Endothelial cell of umbilical vein (primary cell): Measurements from ENCODE around the gene DMWD. TPM values are rescaled to one million over a fixed set of nuclear protein-coding genes. Genes with fewer than 3 reads are reported as not detected.

Experiments
- BruUV-seq: library from RNA; stranded (reverse); fragments of 400-500 nt; replicated peaks from 2 replicates; lab custom pipeline; 2021; lab: Mats Ljungman, UMichigan
- CTCF ChIA-PET: fragments of 300-600, 350-600 bp; sonication (Branson Sonifier 250); formaldehyde crosslinking; loops from one replicate; lab custom pipeline; 2021; ENCODE audit warnings: antibody characterized with exemption, inconsistent platforms; lab: Charles Lee
- POLR2A ChIA-PET: fragments of 300-600, 350-600 bp; sonication (Branson Sonifier 250); formaldehyde crosslinking; loops from one replicate; lab custom pipeline; 2021; ENCODE audit warnings: antibody characterized with exemption, inconsistent platforms; lab: Charles Lee
- DNase-seq: peaks from one replicate; pipeline ENCODE4 v3.0.0-alpha.2; 2011; ENCODE audit warnings: low read depth, low spot score
- FAIRE-seq: peaks from 2 replicates; lab custom pipeline; 2011; peaks lifted over from hg19 to GRCh38; lab: Jason Lieb, UNC
- H2AFZ ChIP-seq: 2 replicates; pipeline ENCODE4 v1.6.0; 2012; ENCODE audit warnings: low read depth, low read length, control low read depth, inconsistent platforms
- H3K27ac ChIP-seq: 2 replicates; pipeline ENCODE4 v1.5.1; 2011; ENCODE audit warnings: low read depth, mild to moderate bottlenecking, control low read depth, low read length, moderate library complexity; ENCODE audit not compliant: insufficient read depth
- H3K27me3 ChIP-seq, 2 experiments: 2 replicates each; pipeline versions ENCODE4 v1.6.0 to v1.6.1; 2011; ENCODE audit warnings: low read length in 2 of 2, mixed read lengths in 1 of 2; ENCODE audit not compliant: control insufficient read depth in 2 of 2, insufficient read depth in 2 of 2
- H3K36me3 ChIP-seq, 2 experiments: 2 replicates in 1 of 2; 3 replicates in 1 of 2; pipeline ENCODE4 v1.5.1; 2011; ENCODE audit warnings: low read length in 2 of 2, mild to moderate bottlenecking in 1 of 2, moderate library complexity in 1 of 2; ENCODE audit not compliant: control insufficient read depth in 2 of 2, insufficient read depth in 2 of 2; ENCODE audit errors: extremely low read depth in 1 of 2
- H3K4me1 ChIP-seq: 3 replicates; pipeline ENCODE4 v1.5.1; 2011; ENCODE audit warnings: mild to moderate bottlenecking, low read length; ENCODE audit not compliant: control insufficient read depth, insufficient read depth; ENCODE audit errors: extremely low read depth
- H3K4me2 ChIP-seq: 2 replicates; pipeline ENCODE4 v1.6.1; 2011; ENCODE audit warnings: low read length, control low read depth, mixed read lengths; ENCODE audit not compliant: insufficient read depth
- H3K4me3 ChIP-seq, 3 experiments: fragments of 200-600 bp in 1 of 3; sonication (generic), shearing (Covaris generic) in 1 of 3; replicated peaks in 1 of 3; 2 replicates each; pipeline ENCODE4 v1.5.1; 2011 to 2016; ENCODE audit warnings: control low read depth in 3 of 3, low read length in 3 of 3, mild to moderate bottlenecking in 2 of 3, inconsistent platforms in 1 of 3, low read depth in 1 of 3, moderate library complexity in 1 of 3; ENCODE audit not compliant: insufficient read depth in 1 of 3
- H3K79me2 ChIP-seq: 2 replicates; pipeline ENCODE4 v1.6.0; 2012; ENCODE audit warnings: low read length, inconsistent platforms; ENCODE audit not compliant: control insufficient read depth, insufficient read depth
- H3K9ac ChIP-seq: replicated peaks from 2 replicates; pipeline ENCODE3; 2011; ENCODE audit warnings: low read length, control low read depth; ENCODE audit not compliant: insufficient read depth; ENCODE audit errors: extremely low read depth
- H3K9me1 ChIP-seq: replicated peaks from 3 replicates; pipeline ENCODE4 v1.6.0; 2011; ENCODE audit warnings: mild to moderate bottlenecking, low read length; ENCODE audit not compliant: control insufficient read depth, insufficient read depth; ENCODE audit errors: extremely low read depth
- H3K9me3 ChIP-seq: replicated peaks from 2 replicates; pipeline ENCODE4 v1.5.1; 2012; ENCODE audit warnings: low read length, inconsistent platforms; ENCODE audit not compliant: control insufficient read depth, insufficient read depth
- H4K20me1 ChIP-seq: replicated peaks from 2 replicates; pipeline ENCODE3; 2011; ENCODE audit warnings: mild to moderate bottlenecking, low read length; ENCODE audit not compliant: control insufficient read depth, insufficient read depth; ENCODE audit errors: extremely low read depth
- EZH2 ChIP-seq: IDR thresholded peaks from 2 replicates; pipeline ENCODE4 v1.6.1; 2012; ENCODE audit warnings: borderline replicate concordance, low read depth, mild to moderate bottlenecking, moderate library complexity, low read length, inconsistent platforms; ENCODE audit not compliant: severe bottlenecking
- FOS ChIP-seq: IDR thresholded peaks from 2 replicates; pipeline ENCODE4 v1.6.1; 2011; ENCODE audit warnings: mild to moderate bottlenecking, low read length, moderate library complexity, borderline replicate concordance; ENCODE audit not compliant: insufficient read depth
- GATA2 ChIP-seq: IDR thresholded peaks from 2 replicates; pipeline ENCODE4 v1.7.0; 2011; ENCODE audit warnings: low read depth, mild to moderate bottlenecking, moderate library complexity, mixed read lengths, low read length; ENCODE audit not compliant: insufficient read length, insufficient read depth
- JUN ChIP-seq: IDR thresholded peaks from 2 replicates; pipeline ENCODE4 v1.6.1; 2011; ENCODE audit warnings: borderline replicate concordance, low read depth; ENCODE audit not compliant: insufficient read length, insufficient read depth
- MYC ChIP-seq: IDR thresholded peaks from one replicate; pipeline ENCODE4 v1.6.1; 2011; ENCODE audit warnings: mild to moderate bottlenecking, low read depth, low read length
- POLR2A ChIP-seq: IDR thresholded peaks from 2 replicates; pipeline ENCODE4 v1.6.1; 2012; ENCODE audit warnings: low read depth, mild to moderate bottlenecking, control low read depth, low read length
- POLR2AphosphoS5 ChIP-seq: IDR thresholded peaks from 2 replicates; pipeline ENCODE4 v1.6.1; 2012; ENCODE audit warnings: low read depth, mild to moderate bottlenecking, control low read depth, low read length, moderate library complexity; ENCODE audit not compliant: insufficient read depth
- dilution Hi-C: fragments of 300-500 bp; cut with MboI; formaldehyde crosslinking; loops from one replicate; pipeline ENCODE4 v1.15.0; 2019; ENCODE audit warnings: low sequenced_read_pairs; ENCODE audit not compliant: extremely low pct_ligation_motif_present
- intact Hi-C: fragments of 100-400 bp; cut with micrococcal nuclease; formaldehyde crosslinking; loops from one replicate; pipeline ENCODE4 v1.10.0; 2022
- polyA plus RNA-seq, 4 experiments: library from polyadenylated mRNA; depleted of rRNA in 3 of 4; stranded (reverse) in 3 of 4; unstranded in 1 of 4; fragments of >200 nt; gene quantifications; 2 replicates each; pipeline versions ENCODE4 v1.2.1 to v1.2.3, GENCODE V29; 2011 to 2012; ENCODE audit warnings: missing spikeins in 1 of 4
- total RNA-seq: library from RNA; stranded (reverse); gene quantifications from 2 replicates; pipeline ENCODE4 v1.2.3, GENCODE V29; 2021
- TF ChIP-seq, protein P1 (sequence below), 2 donors: IDR thresholded peaks; 1 replicate in 1 of 2; 2 replicates in 1 of 2; pipeline ENCODE4 v1.5.1; 2011; ENCODE audit warnings: low read length in 2 of 2, mild to moderate bottlenecking in 2 of 2, moderate library complexity in 2 of 2, control low read depth in 1 of 2, inconsistent platforms in 1 of 2, low read depth in 1 of 2; ENCODE audit not compliant: insufficient read depth in 1 of 2; ENCODE audit errors: extremely low read depth in 1 of 2
- TF ChIP-seq, protein P2 (sequence below): IDR thresholded peaks from 2 replicates; pipeline ENCODE4 v1.6.1; 2011; ENCODE audit not compliant: insufficient read depth, insufficient read length

The DMWD gene
- total and polyA plus RNA-seq, 2 donors (not counting 3 experiments of a cell fraction or from before 2014, with no cell fraction given): 36.9 to 81.1 TPM

DNA sequence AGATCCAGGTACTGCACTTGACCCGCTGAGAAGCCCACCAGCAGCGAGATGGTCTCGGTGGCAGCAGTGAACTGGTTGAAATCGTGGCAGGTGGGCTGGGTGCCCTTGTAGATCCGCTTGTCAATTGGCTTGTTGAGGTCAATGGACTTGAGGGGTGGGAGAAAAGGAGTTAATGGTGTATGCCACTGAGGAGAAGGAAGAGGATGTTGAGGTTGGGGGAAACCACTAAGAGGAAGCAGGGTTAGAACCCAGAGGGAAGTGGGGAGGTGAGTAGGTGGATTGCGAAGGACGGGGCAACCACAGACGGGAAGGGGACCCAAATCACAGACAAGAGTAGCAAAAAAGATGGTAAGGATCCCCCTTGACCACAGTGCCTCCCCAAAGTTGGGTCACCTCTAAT lies 1.7 kb downstream of the DMWD start:
- Histone ChIP-seq H4K20me1 (no peaks in the 10 kb centered on the region), H3K9me3 (no peaks in the 10 kb centered on the region), H3K4me3 (peak overlapping the region in 1 of 3 experiments; percentile 83), H3K27me3 (no peaks in the 10 kb centered on the region), H3K79me2 (peaks cover 18% of the 10 kb centered on the region), H3K4me2 (peak overlapping the region; percentile 94), H2AFZ (no peak overlapping the region), H3K9me1 (no peaks in the 10 kb centered on the region), H3K27ac (no peak overlapping the region), H3K36me3 (peaks cover 10 to 28% of the 10 kb centered on the region in 2 experiments), H3K4me1 (peaks cover 16% of the 10 kb centered on the region), H3K9ac (no peak overlapping the region)
- no peak for TF ChIP-seq JUN
- TF ChIP-seq, protein P1, sequence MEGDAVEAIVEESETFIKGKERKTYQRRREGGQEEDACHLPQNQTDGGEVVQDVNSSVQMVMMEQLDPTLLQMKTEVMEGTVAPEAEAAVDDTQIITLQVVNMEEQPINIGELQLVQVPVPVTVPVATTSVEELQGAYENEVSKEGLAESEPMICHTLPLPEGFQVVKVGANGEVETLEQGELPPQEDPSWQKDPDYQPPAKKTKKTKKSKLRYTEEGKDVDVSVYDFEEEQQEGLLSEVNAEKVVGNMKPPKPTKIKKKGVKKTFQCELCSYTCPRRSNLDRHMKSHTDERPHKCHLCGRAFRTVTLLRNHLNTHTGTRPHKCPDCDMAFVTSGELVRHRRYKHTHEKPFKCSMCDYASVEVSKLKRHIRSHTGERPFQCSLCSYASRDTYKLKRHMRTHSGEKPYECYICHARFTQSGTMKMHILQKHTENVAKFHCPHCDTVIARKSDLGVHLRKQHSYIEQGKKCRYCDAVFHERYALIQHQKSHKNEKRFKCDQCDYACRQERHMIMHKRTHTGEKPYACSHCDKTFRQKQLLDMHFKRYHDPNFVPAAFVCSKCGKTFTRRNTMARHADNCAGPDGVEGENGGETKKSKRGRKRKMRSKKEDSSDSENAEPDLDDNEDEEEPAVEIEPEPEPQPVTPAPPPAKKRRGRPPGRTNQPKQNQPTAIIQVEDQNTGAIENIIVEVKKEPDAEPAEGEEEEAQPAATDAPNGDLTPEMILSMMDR (IDR thresholded peaks at IDR 0.05; ENCODE audit: extremely low read depth in 1 of 2, insufficient read depth in 1 of 2, low read depth in 1 of 2, low read length in 2 of 2): no peak
- no peak for TF ChIP-seq MYC
- intact Hi-C loops: no loop called here
- CTCF ChIA-PET: interaction anchor here (1.6 to 2.3 kb wide), 2 partner anchors 8 to 26 kb away, joined by 3 to 13 read pairs; no protein-coding TSS in a partner anchor
- POLR2A ChIA-PET: no interaction called here
- no peak for DNase-seq
- TSS peak; percentile 13 for BruUV-seq
- no peak for FAIRE-seq
- dilution Hi-C loops: no loop called here

DNA sequence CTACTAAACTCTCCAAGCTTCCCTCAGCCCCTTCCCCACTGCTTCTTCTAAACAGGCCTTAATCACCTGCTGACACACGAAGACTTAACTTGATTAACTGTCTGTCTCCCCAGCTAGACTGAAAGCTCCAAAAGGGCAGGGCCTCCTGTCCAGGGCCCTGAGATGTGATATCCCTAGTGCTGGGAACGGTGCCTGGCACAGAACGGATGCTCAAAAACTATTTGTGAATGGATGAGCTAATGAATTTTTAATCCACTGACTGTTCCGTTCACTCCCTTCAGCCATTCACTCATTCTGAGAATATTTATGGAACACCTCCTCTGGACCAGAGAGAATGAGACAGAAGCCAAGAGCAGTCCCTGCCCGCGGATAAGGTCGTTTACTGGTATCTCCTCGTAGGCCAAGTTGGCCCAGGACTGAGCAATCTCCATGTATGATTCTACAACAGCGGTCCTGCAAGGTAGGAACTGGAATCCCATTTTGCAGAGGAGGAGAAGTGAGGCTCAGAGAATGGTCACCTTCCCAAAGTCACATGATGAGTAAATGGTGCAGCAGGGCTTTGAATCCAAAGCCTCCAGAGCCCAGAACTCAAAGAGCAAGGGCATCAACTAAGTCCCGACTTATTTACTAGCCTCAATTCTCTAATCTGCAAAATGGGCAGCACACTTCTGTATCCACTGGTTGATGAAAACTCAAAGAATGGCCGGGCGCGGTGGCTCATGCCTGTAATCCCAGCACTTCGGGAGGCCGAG lies 3.4 kb downstream of the DMWD start:
- intact Hi-C loops: no loop called here
- no peak overlapping the region for H3K4me3 ChIP-seq
- H2AFZ ChIP-seq: no peak overlapping the region
- no TSS peak for BruUV-seq
- H3K9ac ChIP-seq: no peak overlapping the region
- peaks cover 18% of the 10 kb centered on the region for H3K79me2 ChIP-seq
- no peak for FAIRE-seq
- dilution Hi-C loops: no loop called here
- peaks cover 16% of the 10 kb centered on the region for H3K4me1 ChIP-seq
- DNase-seq: no peak
- POLR2A ChIA-PET: interaction anchor here (0.6 to 0.7 kb wide), 2 partner anchors 13 to 18 kb away, joined by 3 read pairs; no protein-coding TSS in a partner anchor
- CTCF ChIA-PET: interaction anchor here (0.9 to 1.9 kb wide), 3 partner anchors 10 to 19 kb away, joined by 3 to 10 read pairs (median 4); no protein-coding TSS in a partner anchor
- no peaks in the 10 kb centered on the region for H3K9me3 ChIP-seq
- no peak overlapping the region for H3K4me2 ChIP-seq
- TF ChIP-seq JUN (no peak), FOS (no peak), POLR2AphosphoS5 (no peak), MYC (no peak), EZH2 (no peak), POLR2A (no peak), GATA2 (no peak)
- TF ChIP-seq, protein P2, sequence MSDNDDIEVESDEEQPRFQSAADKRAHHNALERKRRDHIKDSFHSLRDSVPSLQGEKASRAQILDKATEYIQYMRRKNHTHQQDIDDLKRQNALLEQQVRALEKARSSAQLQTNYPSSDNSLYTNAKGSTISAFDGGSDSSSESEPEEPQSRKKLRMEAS: no peak
- TF ChIP-seq, protein P1 (IDR thresholded peaks at IDR 0.05; ENCODE audit: extremely low read depth in 1 of 2, insufficient read depth in 1 of 2, low read depth in 1 of 2, low read length in 2 of 2): no peak
- no peaks in the 10 kb centered on the region for H3K27me3 ChIP-seq
- H4K20me1 ChIP-seq: no peaks in the 10 kb centered on the region
- peaks cover 10 to 31% of the 10 kb centered on the region in 2 experiments for H3K36me3 ChIP-seq
- no peaks in the 10 kb centered on the region for H3K9me1 ChIP-seq
- no peak overlapping the region for H3K27ac ChIP-seq
